ENCODE results near the gene MCEMP1. TPM values are rescaled to one million over a fixed set of nuclear protein-coding genes. Genes with fewer than 3 reads are reported as not detected.
A peak's percentile ranks its signal among the peaks of the same experiment; 100 is the strongest.

Gene MCEMP1
- polyA plus RNA-seq, 2 of the 4 experiments (the other 2 are of a cell fraction): 0.17 TPM; not detected in 1

- WGBS (ENCODE audit: missing lambda C conversion rate): 68% methylated on average over 8 of the region's 8 CpGs
- FAIRE-seq: no peak
Observed at GRCh38 chr19:7703332-7703731, 26.4 kb downstream of the MCEMP1 start.

GRCh38 chr19:7704280-7705060 is 27.6 kb downstream of the MCEMP1 start:
- H3K4me3 ChIP-seq: no peak overlapping the region
- H3K9me3 ChIP-seq: no peaks in the 10 kb centered on the region
- FAIRE-seq (no peak), ATAC-seq (no peak), DNase-seq (ENCODE audit: low read depth in 1 of 2, low spot score in 1 of 2) (no peak)
- CTCF ChIA-PET: no interaction called here
- H3K27ac ChIP-seq: no peak overlapping the region
- no peak overlapping the region for H3K4me2 ChIP-seq
- WGBS (ENCODE audit: missing lambda C conversion rate): 52% methylated on average over 3 of the region's 6 CpGs
- POLR2A ChIA-PET: no interaction called here
- no peaks in the 10 kb centered on the region for H3K4me1 ChIP-seq
- TF ChIP-seq KDM1A (IDR thresholded peaks at IDR 0.05; ENCODE audit: low read depth) (no peak), ZFP36 (IDR thresholded peaks at IDR 0.05; ENCODE audit: borderline replicate concordance, partially characterized antibody) (peak; percentile 79), MYC (IDR thresholded peaks at IDR 0.05; ENCODE audit: borderline replicate concordance, low read length) (no peak), MAZ (IDR thresholded peaks at IDR 0.05; ENCODE audit: borderline replicate concordance, low read depth, low read length) (no peak), HDAC2 (IDR thresholded peaks at IDR 0.05) (0 out of 2 replicates have a peak, but pooled peaks have one; percentile 26), JUNB (IDR thresholded peaks at IDR 0.05) (no peak)

More at GRCh38 chr19:7703332-7703731, 26.4 kb downstream of the MCEMP1 start:
- Histone ChIP-seq H3K27ac (no peak overlapping the region), H3K4me3 (no peak overlapping the region), H3K4me2 (no peak overlapping the region), H3K4me1 (no peaks in the 10 kb centered on the region), H3K9me3 (no peaks in the 10 kb centered on the region)
- TF ChIP-seq CTCF (IDR thresholded peaks at IDR 0.05) (no peak), EHF (CRISPR knock-in tag; IDR thresholded peaks at IDR 0.05) (no peak), HMGXB4 (CRISPR knock-in tag; IDR thresholded peaks at IDR 0.05; ENCODE audit: borderline replicate concordance) (no peak)
- ATAC-seq (0 out of 6 replicates have a peak, but pooled peaks of 1 of the 2 experiments have one; percentile 24), DNase-seq (ENCODE audit: low read depth in 1 of 2, low spot score in 1 of 2) (peak in 1 of 2 experiments; percentile 27)
- ChIA-PET CTCF (interaction anchor here (1.2 kb wide), 1 partner anchor 135 kb away, joined by 3 read pairs; no protein-coding TSS in a partner anchor), POLR2A (interaction anchor here (0.6 kb wide), 1 partner anchor 566 kb away, joined by 3 read pairs; no protein-coding TSS in a partner anchor)

DNA sequence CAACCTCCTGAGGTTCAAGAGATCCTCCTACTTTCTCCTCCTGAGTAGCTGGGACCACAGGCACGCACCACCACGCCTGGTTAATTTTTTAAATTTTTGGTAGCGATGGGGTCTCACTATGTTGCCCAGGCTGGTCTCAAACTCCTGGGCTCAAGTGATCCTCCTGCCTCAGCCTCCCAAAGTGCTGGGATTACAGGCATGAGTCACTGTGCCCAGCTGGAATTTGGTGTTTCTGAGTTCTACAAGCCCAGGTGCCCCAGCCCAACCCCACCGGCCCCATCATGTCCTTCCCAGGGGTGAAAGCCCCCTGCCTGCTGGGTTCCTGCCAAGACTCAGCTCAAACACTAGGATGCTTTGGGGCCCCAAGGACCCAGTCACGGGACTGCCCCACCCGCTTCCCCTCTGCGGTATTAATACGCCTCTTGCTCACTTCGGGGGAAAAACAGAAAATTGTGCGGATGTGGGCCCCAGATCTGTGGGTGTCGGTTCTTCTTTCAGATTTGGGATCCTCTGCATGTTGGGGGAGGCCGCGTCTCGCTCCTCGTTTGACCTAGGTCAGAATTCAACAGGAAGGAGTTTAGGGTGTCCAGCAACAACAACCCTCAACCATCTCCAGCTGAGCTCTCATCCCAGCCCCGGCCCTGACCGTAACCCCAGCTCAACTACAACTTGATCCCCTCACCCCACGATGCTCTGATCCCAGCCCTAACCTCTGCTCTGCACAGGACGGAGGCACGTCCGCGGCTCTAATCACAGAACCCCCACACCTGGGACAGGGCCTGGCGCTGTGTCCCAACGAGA is 28.7 kb downstream of the MCEMP1 start:
- 68% methylated on average over 24 of the region's 24 CpGs for WGBS (ENCODE audit: missing lambda C conversion rate)
- no peak for TF ChIP-seq EHF (CRISPR knock-in tag; IDR thresholded peaks at IDR 0.05)
- TF ChIP-seq ZSCAN20 (CRISPR knock-in tag; IDR thresholded peaks at IDR 0.05): no peak
- no peak for TF ChIP-seq JUN (IDR thresholded peaks at IDR 0.05)
- TF ChIP-seq, protein P1, sequence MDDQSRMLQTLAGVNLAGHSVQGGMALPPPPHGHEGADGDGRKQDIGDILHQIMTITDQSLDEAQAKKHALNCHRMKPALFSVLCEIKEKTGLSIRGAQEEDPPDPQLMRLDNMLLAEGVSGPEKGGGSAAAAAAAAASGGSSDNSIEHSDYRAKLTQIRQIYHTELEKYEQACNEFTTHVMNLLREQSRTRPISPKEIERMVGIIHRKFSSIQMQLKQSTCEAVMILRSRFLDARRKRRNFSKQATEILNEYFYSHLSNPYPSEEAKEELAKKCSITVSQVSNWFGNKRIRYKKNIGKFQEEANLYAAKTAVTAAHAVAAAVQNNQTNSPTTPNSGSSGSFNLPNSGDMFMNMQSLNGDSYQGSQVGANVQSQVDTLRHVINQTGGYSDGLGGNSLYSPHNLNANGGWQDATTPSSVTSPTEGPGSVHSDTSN (IDR thresholded peaks at IDR 0.05): no peak
- TF ChIP-seq ATOH8 (CRISPR knock-in tag; IDR thresholded peaks at IDR 0.05; ENCODE audit: low read depth): no peak
- no peak for TF ChIP-seq PHF8 (IDR thresholded peaks at IDR 0.05; ENCODE audit: borderline replicate concordance, low read depth)
- TF ChIP-seq HEYL (CRISPR knock-in tag; IDR thresholded peaks at IDR 0.05): no peak
- TF ChIP-seq HOXB13 (CRISPR knock-in tag; IDR thresholded peaks at IDR 0.05; ENCODE audit: low read depth): no peak
- no peak for TF ChIP-seq CBX8 (IDR thresholded peaks at IDR 0.05)
- FAIRE-seq: no peak
- CTCF ChIA-PET: no interaction called here
- ATAC-seq: no peak
- Histone ChIP-seq H3K27ac (no peak overlapping the region), H3K9me3 (no peaks in the 10 kb centered on the region), H3K4me3 (no peak overlapping the region), H3K4me2 (no peak overlapping the region), H3K4me1 (no peaks in the 10 kb centered on the region)
- POLR2A ChIA-PET: no interaction called here
- no peak for DNase-seq (ENCODE audit: low read depth in 1 of 2, low spot score in 1 of 2)
